Regular cardiac myocyte (primary cell): ENCODE measurements around the gene DNM3. TPM values are rescaled to one million over a fixed set of nuclear protein-coding genes. Genes with fewer than 3 reads are reported as not detected.

ENCODE experiments used
- total RNA-seq: library from RNA; depleted of rRNA; stranded (reverse); fragments of >200 nt; gene quantifications from 2 replicates; pipeline ENCODE4 v1.2.3, GENCODE V29; 2014

Gene DNM3
- 0.77 and 0.85 TPM in 2 replicates for total RNA-seq

GRCh38 chr1:171841050-171841910 is at the start of gene DNM3:
DNM3 (plus strand) TSS chr1:171841498; CDS start chr1:171841657, 159 bp downstream.

GRCh38 chr1:172420385-172420784 is 579.1 kb downstream of the DNM3 start, which contains the start of gene C1orf105:
C1orf105 (plus strand) TSS chr1:172420685; CDS start chr1:172420886, 201 bp downstream.

GRCh38 chr1:172443666-172444453 is 602.6 kb downstream of the DNM3 start, which contains the start of gene PIGC:
PIGC (minus strand) TSS chr1:172444069; CDS start chr1:172442622, 1,447 bp downstream.

Other genes starting within 250 kb of the DNM3 start
- gene MYOCOS, start 219.3 kb upstream of the DNM3 start, total RNA-seq: not detected in 2 replicates
- gene MYOC, start 188.8 kb upstream of the DNM3 start, total RNA-seq: 0.28 TPM in 1 of 2 replicates, not detected in the other
- gene VAMP4, start 99.4 kb upstream of the DNM3 start, total RNA-seq: 5.0 and 6.8 TPM in 2 replicates
- 20.6 and 34.5 TPM in 2 replicates for gene METTL13, start 59.8 kb upstream of the DNM3 start, total RNA-seq